Smooth muscle cell (in vitro differentiated cells): Measurements from ENCODE around the gene DSCAML1. TPM values are rescaled to one million over a fixed set of nuclear protein-coding genes. Genes with fewer than 3 reads are reported as not detected.

Experiments
- DNase-seq: peaks from one replicate; lab custom pipeline; 2025; ENCODE audit not compliant: unreplicated experiment; lab: John Stamatoyannopoulos, UW
- H2AFZ ChIP-seq: fragments of 200-600 bp; sonication (generic); 2 replicates; pipeline ENCODE4 v1.6.0; 2016; ENCODE audit warnings: antibody characterized with exemption, low read depth, mild to moderate bottlenecking
- H3F3A ChIP-seq: fragments of 200-600 bp; sonication (generic); 2 replicates; pipeline ENCODE4 v1.6.0; 2017; ENCODE audit warnings: antibody characterized with exemption, low read depth
- H3K27ac ChIP-seq: fragments of 200-600 bp; sonication (generic); 2 replicates; pipeline ENCODE4 v1.5.1; 2016; ENCODE audit warnings: low read depth, mild to moderate bottlenecking
- H3K27me3 ChIP-seq: fragments of 200-600 bp; sonication (generic); 2 replicates; pipeline ENCODE4 v1.6.1; 2016; ENCODE audit warnings: low read depth, mild to moderate bottlenecking
- H3K36me3 ChIP-seq: fragments of 200-600 bp; sonication (generic); 2 replicates; pipeline ENCODE4 v1.5.1; 2016; ENCODE audit warnings: low read depth
- H3K4me1 ChIP-seq: fragments of 200-600 bp; sonication (generic); 2 replicates; pipeline ENCODE4 v1.5.1; 2016; ENCODE audit warnings: low read depth
- H3K4me2 ChIP-seq: fragments of 200-600 bp; sonication (generic); 2 replicates; pipeline ENCODE4 v1.6.0; 2016; ENCODE audit warnings: mild to moderate bottlenecking
- H3K4me3 ChIP-seq: fragments of 200-600 bp; sonication (generic); 2 replicates; pipeline ENCODE4 v1.5.1; 2016; ENCODE audit warnings: mild to moderate bottlenecking
- H3K79me2 ChIP-seq: fragments of 200-600 bp; sonication (generic); 2 replicates; pipeline ENCODE4 v1.6.0; 2016; ENCODE audit warnings: low read depth, mild to moderate bottlenecking
- H3K9ac ChIP-seq: fragments of 200-600 bp; sonication (generic); 2 replicates; pipeline ENCODE4 v1.6.0; 2016; ENCODE audit warnings: low read depth
- H3K9me3 ChIP-seq: fragments of 200-600 bp; sonication (generic); replicated peaks from 2 replicates; pipeline ENCODE4 v1.5.1; 2016; ENCODE audit warnings: low read depth
- H4K20me1 ChIP-seq: fragments of 200-600 bp; sonication (generic); 2 replicates; pipeline ENCODE4 v1.6.0; 2016; ENCODE audit warnings: low read depth
- CTCF ChIP-seq: fragments of 200-600 bp; sonication (generic); IDR thresholded peaks from 2 replicates; pipeline ENCODE4 v1.5.1; 2017; ENCODE audit warnings: borderline replicate concordance, mild to moderate bottlenecking, antibody characterized with exemption; ENCODE audit not compliant: insufficient read depth, poor library complexity, severe bottlenecking
- WGBS: methylation state at CpG from one replicate; pipeline ENCODE4 v1.1.7; 2016; ENCODE audit warnings: low lambda C conversion rate; 5-methylcytosine and 5-hydroxymethylcytosine counted together
- polyA plus RNA-seq: library from polyadenylated mRNA; unstranded; fragments of >200 nt; fragmentation: Nextera tagmentation; extraction: Ambion mirVana; gene quantifications from 2 replicates; pipeline ENCODE4 v1.2.1, GENCODE V29; 2016
- total RNA-seq: library from RNA; depleted of rRNA; stranded (reverse); fragments of >200 nt; gene quantifications from 2 replicates; pipeline ENCODE4 v1.2.3, GENCODE V29; 2014

The DSCAML1 gene
- total and polyA plus RNA-seq, 2 experiments from 2014 or later, result 0.22 TPM; not detected in 1

GRCh38 chr11:117723277-117724024 is 73.6 kb downstream of the DSCAML1 start:
- Histone ChIP-seq H3F3A (no peaks in the 10 kb centered on the region), H3K4me2 (no peak overlapping the region), H2AFZ (no peak overlapping the region), H3K27ac (no peak overlapping the region), H3K9ac (no peak overlapping the region), H3K36me3 (no peaks in the 10 kb centered on the region), H3K27me3 (peaks cover 32% of the 10 kb centered on the region), H4K20me1 (no peaks in the 10 kb centered on the region), H3K4me1 (no peaks in the 10 kb centered on the region), H3K9me3 (no peaks in the 10 kb centered on the region), H3K4me3 (no peak overlapping the region), H3K79me2 (no peaks in the 10 kb centered on the region)
- DNase-seq, result no peak
- TF ChIP-seq CTCF, result no peak
- WGBS, result 52% methylated on average over 12 of the region's 12 CpGs

DNA sequence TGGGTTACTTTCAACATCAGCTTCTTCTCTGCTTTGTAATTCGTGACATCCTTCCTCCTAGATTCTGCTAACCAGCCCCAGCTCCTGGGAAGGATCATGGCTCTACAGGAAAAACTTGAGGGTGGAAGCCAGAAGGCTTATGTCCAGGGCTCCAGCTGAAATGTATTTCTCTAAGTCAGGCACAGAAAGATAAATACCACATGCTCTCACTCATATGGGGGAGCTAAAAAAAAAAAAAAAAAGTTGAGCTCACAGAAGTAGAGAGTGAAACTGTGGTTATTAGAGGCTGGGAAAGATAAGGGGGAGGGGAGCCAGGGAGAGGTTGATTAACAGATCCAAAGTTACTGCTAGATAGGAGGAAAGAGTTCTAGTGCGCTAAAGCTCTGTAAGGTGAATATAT is 74.9 kb downstream of the DSCAML1 start:
- no peak overlapping the region for H3K27ac ChIP-seq
- H3K79me2 ChIP-seq, result no peaks in the 10 kb centered on the region

GRCh38 chr11:117720061-117720511 is 76.9 kb downstream of the DSCAML1 start:
- Histone ChIP-seq H3K27ac (no peak overlapping the region), H3K4me3 (no peak overlapping the region), H3K36me3 (no peaks in the 10 kb centered on the region), H3F3A (no peaks in the 10 kb centered on the region), H2AFZ (no peak overlapping the region), H3K9ac (no peak overlapping the region), H3K9me3 (no peaks in the 10 kb centered on the region), H3K79me2 (no peaks in the 10 kb centered on the region), H3K27me3 (peaks cover 55% of the 10 kb centered on the region), H3K4me1 (no peaks in the 10 kb centered on the region), H3K4me2 (no peak overlapping the region), H4K20me1 (no peaks in the 10 kb centered on the region)
- no peak for DNase-seq
- no peak for TF ChIP-seq CTCF
- WGBS, result 37% methylated on average over 11 of the region's 11 CpGs

More for the DNA sequence above, 74.9 kb downstream of the DSCAML1 start:
- no peak for TF ChIP-seq CTCF
- no peaks in the 10 kb centered on the region for H3K36me3 ChIP-seq
- DNase-seq, result no peak
- H3K9ac ChIP-seq, result no peak overlapping the region
- H3F3A ChIP-seq, result no peaks in the 10 kb centered on the region
- no peak overlapping the region for H2AFZ ChIP-seq
- no peak overlapping the region for H3K4me3 ChIP-seq
- H3K9me3 ChIP-seq, result no peaks in the 10 kb centered on the region
- no peaks in the 10 kb centered on the region for H3K4me1 ChIP-seq
- peaks cover 42% of the 10 kb centered on the region for H3K27me3 ChIP-seq
- 57% methylated on average over 2 of the region's 2 CpGs for WGBS
- H3K4me2 ChIP-seq, result no peak overlapping the region
- H4K20me1 ChIP-seq, result no peaks in the 10 kb centered on the region

GRCh38 chr11:117719480-117719879 is 77.5 kb downstream of the DSCAML1 start:
- Histone ChIP-seq H3K4me3 (no peak overlapping the region), H3K4me2 (no peak overlapping the region), H3K27me3 (peaks cover 59% of the 10 kb centered on the region), H3K27ac (no peak overlapping the region), H3K36me3 (no peaks in the 10 kb centered on the region), H2AFZ (no peak overlapping the region), H3K9me3 (no peaks in the 10 kb centered on the region), H3F3A (no peaks in the 10 kb centered on the region), H3K4me1 (no peaks in the 10 kb centered on the region), H3K79me2 (no peaks in the 10 kb centered on the region), H3K9ac (no peak overlapping the region), H4K20me1 (no peaks in the 10 kb centered on the region)
- 97% methylated on average over 4 of the region's 4 CpGs for WGBS
- TF ChIP-seq CTCF, result no peak
- DNase-seq, result no peak
